Measurements from ENCODE around the gene GPR155.
A peak's percentile ranks its signal among the peaks of the same experiment; 100 is the strongest.
"Not testable (repeated sequence)": the region's sequence is repeated elsewhere in the genome, so short reads cannot be mapped to it uniquely, and the experiment has no call there.

GPR155 gene

DNA sequence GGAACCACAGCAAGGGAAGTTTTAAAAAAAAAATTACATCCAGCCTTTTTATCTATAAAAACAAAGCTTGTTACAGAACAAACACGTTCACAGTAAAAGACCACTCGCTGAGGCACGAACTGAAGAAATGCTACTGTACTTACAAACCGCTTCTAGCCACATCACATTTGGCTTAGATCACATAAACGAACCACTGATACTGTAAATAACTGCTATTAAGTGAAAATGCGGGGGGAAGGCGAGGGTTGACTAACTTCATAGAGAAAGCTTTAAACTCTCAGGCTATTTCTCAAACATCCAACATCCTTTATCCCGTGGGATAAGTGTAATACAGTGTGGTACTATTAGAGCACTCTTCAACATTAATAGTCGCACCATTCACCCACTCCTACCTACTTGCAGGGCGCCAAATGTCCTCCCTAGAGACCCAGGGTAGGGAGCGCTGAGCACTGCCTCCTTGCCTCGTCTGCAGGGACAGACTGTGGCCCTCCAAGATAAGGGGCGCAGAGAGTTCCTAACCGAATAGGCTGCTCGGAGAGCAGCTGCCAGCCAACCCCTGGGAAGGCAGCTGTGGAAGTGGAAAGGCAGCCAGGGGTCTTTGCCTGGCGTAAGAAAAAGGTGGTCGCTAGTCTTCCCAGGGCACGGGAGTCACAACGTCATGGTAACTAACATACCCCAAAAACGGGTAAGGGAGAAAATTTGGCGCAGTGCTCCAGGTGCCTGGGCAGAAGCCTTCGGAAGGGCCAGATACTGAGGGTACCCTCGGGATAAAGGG is 854 bp downstream of the GPR155 start:
- no peak overlapping the region for H2BK120ac ChIP-seq (ENCODE audit: low read depth, low read length)
- peak overlapping the region; percentile 96 for H2AFZ ChIP-seq (ENCODE audit: low read length)
- H2AK5ac ChIP-seq (ENCODE audit: low read depth, low read length), result no peak overlapping the region
- no peak overlapping the region for H4K8ac ChIP-seq (ENCODE audit: low read depth, low read length)
- H3K23ac ChIP-seq (ENCODE audit: low read depth, low read length, poor library complexity), result no peak overlapping the region
- H2BK5ac ChIP-seq (ENCODE audit: low read length), result no peak overlapping the region
- H4K91ac ChIP-seq (ENCODE audit: low read depth, low read length, poor library complexity), result no peak overlapping the region
- H3K27me3 ChIP-seq (ENCODE audit: control insufficient read depth in 3 of 3, insufficient read depth in 3 of 3, low read depth in 1 of 3, low read length in 3 of 3), result peaks cover 0 to 11% (median 5%) of the 10 kb centered on the region in 3 experiments
- no CpG with 5 or more reads among the region's 23 CpGs for WGBS, 2 donors (ENCODE audit: extremely low coverage in 2 of 2, insufficient read length in 2 of 2, insufficient replicate concordance in 1 of 2)
- no peak overlapping the region for H2BK15ac ChIP-seq (ENCODE audit: low read length)
- H2BK12ac ChIP-seq (ENCODE audit: low read length), result no peak overlapping the region
- peak overlapping the region; percentile 99 for H3K4me2 ChIP-seq (ENCODE audit: insufficient read depth, low read length, poor library complexity, severe bottlenecking)
- H3K18ac ChIP-seq (ENCODE audit: low read length), result peak overlapping the region; percentile 91
- H3K79me1 ChIP-seq (ENCODE audit: low read depth, low read length), result no peaks in the 10 kb centered on the region
- H3K9me3 ChIP-seq (replicated peaks in 1 of 2; ENCODE audit: control insufficient read depth in 2 of 2, insufficient read depth in 1 of 2, low read depth in 1 of 2, low read length in 2 of 2), result no peaks in the 10 kb centered on the region
- H3K4me1 ChIP-seq (ENCODE audit: control insufficient read depth in 2 of 2, insufficient read depth in 1 of 2, low read depth in 1 of 2, low read length in 2 of 2), result peaks cover 0 to 6% of the 10 kb centered on the region in 2 donors
- no peak for DNase-seq (ENCODE audit: low spot score)
- no peak overlapping the region for H3K27ac ChIP-seq (replicated peaks; ENCODE audit: low read length)
- H3K14ac ChIP-seq (ENCODE audit: low read length), result no peak overlapping the region
- H3K4ac ChIP-seq (ENCODE audit: low read length), result no peak overlapping the region
- H3K4me3 ChIP-seq (ENCODE audit: low read length in 2 of 2), result peak overlapping the region; percentile 80 to 84
- H3K9ac ChIP-seq (ENCODE audit: low read depth, low read length, poor library complexity), result peak overlapping the region; percentile 88
- H3K36me3 ChIP-seq (replicated peaks in 1 of 2; ENCODE audit: control insufficient read depth in 2 of 2, insufficient read depth in 2 of 2, low read length in 2 of 2), result no peaks in the 10 kb centered on the region

DNA sequence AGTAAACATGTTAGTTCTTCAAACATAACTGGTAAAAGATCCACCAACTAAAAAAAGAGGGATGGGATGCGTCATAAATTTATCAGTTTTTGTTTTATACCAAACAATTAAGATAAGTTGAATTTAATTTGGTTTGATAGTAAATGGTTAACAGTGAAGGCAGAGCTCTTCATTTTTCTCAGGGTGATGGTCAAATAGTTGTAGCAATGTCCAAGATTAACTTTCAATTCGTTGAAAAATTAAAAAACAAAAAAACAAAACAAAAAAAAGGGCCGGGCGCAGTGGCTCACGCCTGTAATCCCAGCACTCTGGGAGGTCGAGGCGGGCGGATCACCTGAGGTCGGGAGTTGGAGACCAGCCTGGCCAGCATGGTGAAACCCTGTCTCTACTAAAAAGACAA is 1.8 kb downstream of the GPR155 start:
- H3K79me1 ChIP-seq (ENCODE audit: low read depth, low read length); H2BK120ac ChIP-seq (ENCODE audit: low read depth, low read length); H4K8ac ChIP-seq (ENCODE audit: low read depth, low read length); H3K18ac ChIP-seq (ENCODE audit: low read length); H2AK5ac ChIP-seq (ENCODE audit: low read depth, low read length); H3K4me2 ChIP-seq (ENCODE audit: insufficient read depth, low read length, poor library complexity, severe bottlenecking); H3K4me1 ChIP-seq (ENCODE audit: control insufficient read depth in 2 of 2, insufficient read depth in 1 of 2, low read depth in 1 of 2, low read length in 2 of 2); H2BK12ac ChIP-seq (ENCODE audit: low read length); H4K91ac ChIP-seq (ENCODE audit: low read depth, low read length, poor library complexity); H3K14ac ChIP-seq (ENCODE audit: low read length); H3K23ac ChIP-seq (ENCODE audit: low read depth, low read length, poor library complexity); DNase-seq (ENCODE audit: low spot score); H3K9ac ChIP-seq (ENCODE audit: low read depth, low read length, poor library complexity); H2BK5ac ChIP-seq (ENCODE audit: low read length); H2AFZ ChIP-seq (ENCODE audit: low read length); H3K9me3 ChIP-seq (replicated peaks in 1 of 2; ENCODE audit: control insufficient read depth in 2 of 2, insufficient read depth in 1 of 2, low read depth in 1 of 2, low read length in 2 of 2); H3K4me3 ChIP-seq (ENCODE audit: low read length in 2 of 2); H3K4ac ChIP-seq (ENCODE audit: low read length); H2BK15ac ChIP-seq (ENCODE audit: low read length); H3K36me3 ChIP-seq (replicated peaks in 1 of 2; ENCODE audit: control insufficient read depth in 2 of 2, insufficient read depth in 2 of 2, low read length in 2 of 2); H3K27ac ChIP-seq (replicated peaks; ENCODE audit: low read length): not testable (repeated sequence)
- peaks cover 0 to 11% (median 5%) of the 10 kb centered on the region in 3 experiments for H3K27me3 ChIP-seq (ENCODE audit: control insufficient read depth in 3 of 3, insufficient read depth in 3 of 3, low read depth in 1 of 3, low read length in 3 of 3)
- WGBS, 2 donors (ENCODE audit: extremely low coverage in 2 of 2, insufficient read length in 2 of 2, insufficient replicate concordance in 1 of 2), result no CpG with 5 or more reads among the region's 9 CpGs

DNA sequence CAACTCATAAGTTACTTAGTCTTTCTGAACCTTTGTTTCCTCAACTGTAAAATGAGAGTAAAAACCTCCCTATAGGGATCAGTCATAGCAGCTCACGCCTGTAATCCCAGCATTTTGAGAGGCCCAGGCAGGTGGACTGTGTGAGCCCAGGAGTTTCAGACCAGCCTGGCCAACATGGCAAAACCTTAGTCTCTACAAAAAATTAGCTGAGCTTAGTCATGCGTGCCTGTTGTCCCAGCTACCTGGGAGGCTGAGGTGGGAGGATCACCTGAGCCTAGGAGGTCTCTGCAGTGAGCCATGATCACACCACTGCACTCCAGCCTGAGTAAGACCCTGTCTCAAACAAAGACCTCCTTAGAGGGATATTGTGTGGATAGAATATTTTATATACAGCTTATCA is 2.3 kb downstream of the GPR155 start:
- Histone ChIP-seq H2AK5ac (ENCODE audit: low read depth, low read length) (no peak overlapping the region), H3K18ac (ENCODE audit: low read length) (no peak overlapping the region), H3K4me2 (ENCODE audit: insufficient read depth, low read length, poor library complexity, severe bottlenecking) (no peak overlapping the region), H2BK15ac (ENCODE audit: low read length) (no peak overlapping the region), H3K27ac (replicated peaks; ENCODE audit: low read length) (no peak overlapping the region), H3K9me3 (replicated peaks in 1 of 2; ENCODE audit: control insufficient read depth in 2 of 2, insufficient read depth in 1 of 2, low read depth in 1 of 2, low read length in 2 of 2) (no peaks in the 10 kb centered on the region), H2BK120ac (ENCODE audit: low read depth, low read length) (no peak overlapping the region), H2AFZ (ENCODE audit: low read length) (no peak overlapping the region), H4K91ac (ENCODE audit: low read depth, low read length, poor library complexity) (no peak overlapping the region), H3K14ac (ENCODE audit: low read length) (no peak overlapping the region), H2BK12ac (ENCODE audit: low read length) (no peak overlapping the region), H3K79me1 (ENCODE audit: low read depth, low read length) (no peaks in the 10 kb centered on the region), H3K27me3 (ENCODE audit: control insufficient read depth in 3 of 3, insufficient read depth in 3 of 3, low read depth in 1 of 3, low read length in 3 of 3) (peaks cover 0 to 11% (median 5%) of the 10 kb centered on the region in 3 experiments), H4K8ac (ENCODE audit: low read depth, low read length) (no peak overlapping the region), H2BK5ac (ENCODE audit: low read length) (no peak overlapping the region), H3K36me3 (replicated peaks in 1 of 2; ENCODE audit: control insufficient read depth in 2 of 2, insufficient read depth in 2 of 2, low read length in 2 of 2) (no peaks in the 10 kb centered on the region), H3K4me1 (ENCODE audit: control insufficient read depth in 2 of 2, insufficient read depth in 1 of 2, low read depth in 1 of 2, low read length in 2 of 2) (peaks cover 0 to 6% of the 10 kb centered on the region in 2 donors), H3K9ac (ENCODE audit: low read depth, low read length, poor library complexity) (no peak overlapping the region), H3K4me3 (ENCODE audit: low read length in 2 of 2) (no peak overlapping the region), H3K23ac (ENCODE audit: low read depth, low read length, poor library complexity) (no peak overlapping the region), H3K4ac (ENCODE audit: low read length) (no peak overlapping the region)
- DNase-seq (ENCODE audit: low spot score), result no peak
- WGBS, 2 donors (ENCODE audit: extremely low coverage in 2 of 2, insufficient read length in 2 of 2, insufficient replicate concordance in 1 of 2), result no CpG with 5 or more reads among the region's 2 CpGs

DNA sequence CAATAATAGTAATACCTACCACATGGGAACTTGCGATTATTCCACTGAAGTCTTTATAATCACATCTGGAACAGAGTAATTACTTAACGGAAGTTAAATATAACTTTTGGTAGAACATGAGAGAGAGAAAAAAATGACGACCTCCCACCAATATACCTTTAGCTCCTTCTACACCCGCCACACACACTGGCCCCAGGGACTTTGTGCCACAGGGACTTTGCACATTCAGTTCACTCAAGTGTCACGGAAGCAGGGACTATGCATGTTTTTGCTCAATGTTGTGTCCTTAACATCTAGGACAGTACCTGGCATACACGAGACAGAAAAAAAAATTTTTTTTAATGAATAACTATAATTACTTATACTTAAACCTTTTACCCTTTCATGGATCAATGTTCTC is 4.0 kb downstream of the GPR155 start:
- no peak overlapping the region for H3K9ac ChIP-seq (ENCODE audit: low read depth, low read length, poor library complexity)
- H3K9me3 ChIP-seq (replicated peaks in 1 of 2; ENCODE audit: control insufficient read depth in 2 of 2, insufficient read depth in 1 of 2, low read depth in 1 of 2, low read length in 2 of 2), result no peaks in the 10 kb centered on the region
- H3K27me3 ChIP-seq (ENCODE audit: control insufficient read depth in 3 of 3, insufficient read depth in 3 of 3, low read depth in 1 of 3, low read length in 3 of 3), result peaks cover 0 to 11% (median 5%) of the 10 kb centered on the region in 3 experiments
- no peaks in the 10 kb centered on the region for H3K36me3 ChIP-seq (replicated peaks in 1 of 2; ENCODE audit: control insufficient read depth in 2 of 2, insufficient read depth in 2 of 2, low read length in 2 of 2)
- H3K23ac ChIP-seq (ENCODE audit: low read depth, low read length, poor library complexity), result no peak overlapping the region
- H2BK5ac ChIP-seq (ENCODE audit: low read length), result no peak overlapping the region
- H3K4ac ChIP-seq (ENCODE audit: low read length), result no peak overlapping the region
- no peak for DNase-seq (ENCODE audit: low spot score)
- H3K4me3 ChIP-seq (ENCODE audit: low read length in 2 of 2), result no peak overlapping the region
- no peak overlapping the region for H2BK15ac ChIP-seq (ENCODE audit: low read length)
- peaks cover 0 to 6% of the 10 kb centered on the region in 2 donors for H3K4me1 ChIP-seq (ENCODE audit: control insufficient read depth in 2 of 2, insufficient read depth in 1 of 2, low read depth in 1 of 2, low read length in 2 of 2)
- no peak overlapping the region for H3K4me2 ChIP-seq (ENCODE audit: insufficient read depth, low read length, poor library complexity, severe bottlenecking)
- no peak overlapping the region for H3K18ac ChIP-seq (ENCODE audit: low read length)
- H3K79me1 ChIP-seq (ENCODE audit: low read depth, low read length), result no peaks in the 10 kb centered on the region
- H2BK120ac ChIP-seq (ENCODE audit: low read depth, low read length), result no peak overlapping the region
- H3K14ac ChIP-seq (ENCODE audit: low read length), result no peak overlapping the region
- no peak overlapping the region for H2AK5ac ChIP-seq (ENCODE audit: low read depth, low read length)
- no peak overlapping the region for H2AFZ ChIP-seq (ENCODE audit: low read length)
- H2BK12ac ChIP-seq (ENCODE audit: low read length), result no peak overlapping the region
- no CpG with 5 or more reads among the region's 6 CpGs for WGBS, 2 donors (ENCODE audit: extremely low coverage in 2 of 2, insufficient read length in 2 of 2, insufficient replicate concordance in 1 of 2)
- H4K8ac ChIP-seq (ENCODE audit: low read depth, low read length), result no peak overlapping the region
- no peak overlapping the region for H4K91ac ChIP-seq (ENCODE audit: low read depth, low read length, poor library complexity)
- H3K27ac ChIP-seq (replicated peaks; ENCODE audit: low read length), result no peak overlapping the region

Data from neuronal stem cell (in vitro differentiated cells).